ENCODE measurements around the gene JMJD7. TPM values are rescaled to one million over a fixed set of nuclear protein-coding genes. Genes with fewer than 3 reads are reported as not detected.
A peak's percentile ranks its signal among the peaks of the same experiment; 100 is the strongest.

Gene JMJD7
- total RNA-seq, 1 experiment from 2014 or later: 11.7 TPM

DNA sequence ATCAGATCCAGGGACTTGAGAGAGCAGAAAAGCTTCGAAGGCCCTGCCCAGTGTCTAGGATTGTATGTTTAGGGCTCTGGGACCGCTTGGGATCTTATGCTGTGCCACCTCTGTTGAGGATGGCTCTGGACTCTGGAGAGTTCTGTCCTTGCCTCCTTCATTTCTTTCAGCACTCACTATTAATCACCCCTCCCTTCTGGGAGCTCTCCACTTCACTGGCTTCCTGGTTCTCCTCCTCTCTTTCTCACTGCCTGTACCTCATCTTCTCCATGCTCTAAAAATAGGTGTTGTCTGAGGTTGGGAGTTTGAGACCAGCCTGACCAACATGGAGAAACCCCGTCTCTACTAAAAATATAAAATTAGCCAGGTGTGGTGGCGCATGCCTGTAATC lies 36.4 kb upstream of the JMJD7 start:
- no peak overlapping the region for H2AFZ ChIP-seq
- peaks cover 16% of the 10 kb centered on the region for H3K4me1 ChIP-seq (replicated peaks; ENCODE audit: insufficient read depth)
- ChIA-PET POLR2A (ENCODE audit: unreplicated experiment) (interaction anchor here (0.6 to 1.1 kb wide), 2 partner anchors 17 to 169 kb away, joined by 3 to 6 read pairs; partner anchors contain the start of gene MAPKBP1), CTCF (no interaction called here)
- H3K9me2 ChIP-seq (ENCODE audit: insufficient read depth): no peaks in the 10 kb centered on the region
- DNase-seq: no peak
- no peaks in the 10 kb centered on the region for H4K20me1 ChIP-seq (ENCODE audit: insufficient read depth)
- intact Hi-C loops (cut with micrococcal nuclease; ENCODE audit: unreplicated experiment): no loop called here
- no peaks in the 10 kb centered on the region for H3K9me3 ChIP-seq (ENCODE audit: insufficient read depth, low read depth)
- TF ChIP-seq, protein P1, sequence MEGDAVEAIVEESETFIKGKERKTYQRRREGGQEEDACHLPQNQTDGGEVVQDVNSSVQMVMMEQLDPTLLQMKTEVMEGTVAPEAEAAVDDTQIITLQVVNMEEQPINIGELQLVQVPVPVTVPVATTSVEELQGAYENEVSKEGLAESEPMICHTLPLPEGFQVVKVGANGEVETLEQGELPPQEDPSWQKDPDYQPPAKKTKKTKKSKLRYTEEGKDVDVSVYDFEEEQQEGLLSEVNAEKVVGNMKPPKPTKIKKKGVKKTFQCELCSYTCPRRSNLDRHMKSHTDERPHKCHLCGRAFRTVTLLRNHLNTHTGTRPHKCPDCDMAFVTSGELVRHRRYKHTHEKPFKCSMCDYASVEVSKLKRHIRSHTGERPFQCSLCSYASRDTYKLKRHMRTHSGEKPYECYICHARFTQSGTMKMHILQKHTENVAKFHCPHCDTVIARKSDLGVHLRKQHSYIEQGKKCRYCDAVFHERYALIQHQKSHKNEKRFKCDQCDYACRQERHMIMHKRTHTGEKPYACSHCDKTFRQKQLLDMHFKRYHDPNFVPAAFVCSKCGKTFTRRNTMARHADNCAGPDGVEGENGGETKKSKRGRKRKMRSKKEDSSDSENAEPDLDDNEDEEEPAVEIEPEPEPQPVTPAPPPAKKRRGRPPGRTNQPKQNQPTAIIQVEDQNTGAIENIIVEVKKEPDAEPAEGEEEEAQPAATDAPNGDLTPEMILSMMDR (conservative IDR thresholded peaks at IDR 0.05): no peak
- no peak for TF ChIP-seq EZH2 (IDR thresholded peaks at IDR 0.05; ENCODE audit: low read depth)
- H3K79me2 ChIP-seq (ENCODE audit: low read depth): no peaks in the 10 kb centered on the region
- H3K4me2 ChIP-seq: no peak overlapping the region
- 0 out of 2 replicates have a peak overlapping the region, but pooled peaks have one; percentile 43 for H3K27ac ChIP-seq
- H3K36me3 ChIP-seq (ENCODE audit: low read depth): no peaks in the 10 kb centered on the region
- H3F3A ChIP-seq (ENCODE audit: insufficient read depth, low read depth): no peaks in the 10 kb centered on the region
- H3K4me3 ChIP-seq: no peak overlapping the region
- no peaks in the 10 kb centered on the region for H3K27me3 ChIP-seq (ENCODE audit: insufficient read depth, low read depth)
- BruUV-seq (replicated peaks): no TSS peak

DNA sequence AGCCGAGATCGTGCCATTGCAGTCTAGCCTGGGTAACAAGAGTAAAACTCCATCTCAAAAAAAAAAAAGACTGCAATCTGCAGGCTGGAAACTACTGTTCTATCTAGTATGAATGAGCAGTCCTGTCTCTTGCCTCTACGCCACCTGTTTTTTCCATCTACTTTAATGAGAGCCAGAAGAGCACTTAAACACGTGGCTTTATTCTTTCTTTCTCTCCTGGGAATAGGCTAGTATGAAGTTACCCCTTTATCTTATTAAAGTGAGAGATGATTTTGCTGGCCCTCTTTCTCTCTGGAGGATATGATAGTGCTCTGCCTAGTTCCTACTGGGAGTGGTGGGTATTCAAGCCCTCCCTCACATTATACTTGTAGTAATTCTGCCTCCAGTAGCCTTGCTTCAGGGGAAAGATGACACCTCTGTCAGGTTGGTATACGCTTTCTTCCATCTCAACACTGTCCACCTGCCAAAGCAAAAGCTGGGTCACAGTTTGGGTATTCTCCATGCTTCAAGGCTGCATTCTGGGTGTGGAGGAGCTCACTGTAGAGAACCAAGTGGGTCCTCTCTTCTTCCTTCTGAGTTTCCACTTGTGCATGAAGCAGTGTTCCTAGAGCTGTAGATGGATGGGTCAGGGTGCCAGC lies 35.8 kb upstream of the JMJD7 start:
- no TSS peak for BruUV-seq (replicated peaks)
- H3K27me3 ChIP-seq (ENCODE audit: insufficient read depth, low read depth): no peaks in the 10 kb centered on the region
- H3K36me3 ChIP-seq (ENCODE audit: low read depth): no peaks in the 10 kb centered on the region
- no peak overlapping the region for H3K4me2 ChIP-seq
- no peaks in the 10 kb centered on the region for H4K20me1 ChIP-seq (ENCODE audit: insufficient read depth)
- CTCF ChIA-PET: no interaction called here
- intact Hi-C loops (cut with micrococcal nuclease; ENCODE audit: unreplicated experiment): no loop called here
- no peak overlapping the region for H3K27ac ChIP-seq
- no peaks in the 10 kb centered on the region for H3K79me2 ChIP-seq (ENCODE audit: low read depth)
- H3K9me2 ChIP-seq (ENCODE audit: insufficient read depth): no peaks in the 10 kb centered on the region
- no peaks in the 10 kb centered on the region for H3K9me3 ChIP-seq (ENCODE audit: insufficient read depth, low read depth)
- H3K4me1 ChIP-seq (replicated peaks; ENCODE audit: insufficient read depth): peaks cover 21% of the 10 kb centered on the region
- H2AFZ ChIP-seq: no peak overlapping the region
- POLR2A ChIA-PET (ENCODE audit: unreplicated experiment): interaction anchor here (0.6 to 1.1 kb wide), 3 partner anchors 18 to 316 kb away, joined by 3 to 6 read pairs (median 5); partner anchors contain the start of gene MAPKBP1
- H3F3A ChIP-seq (ENCODE audit: insufficient read depth, low read depth): no peaks in the 10 kb centered on the region
- no peak for TF ChIP-seq EZH2 (IDR thresholded peaks at IDR 0.05; ENCODE audit: low read depth)
- no peak for DNase-seq
- H3K4me3 ChIP-seq: no peak overlapping the region

DNA sequence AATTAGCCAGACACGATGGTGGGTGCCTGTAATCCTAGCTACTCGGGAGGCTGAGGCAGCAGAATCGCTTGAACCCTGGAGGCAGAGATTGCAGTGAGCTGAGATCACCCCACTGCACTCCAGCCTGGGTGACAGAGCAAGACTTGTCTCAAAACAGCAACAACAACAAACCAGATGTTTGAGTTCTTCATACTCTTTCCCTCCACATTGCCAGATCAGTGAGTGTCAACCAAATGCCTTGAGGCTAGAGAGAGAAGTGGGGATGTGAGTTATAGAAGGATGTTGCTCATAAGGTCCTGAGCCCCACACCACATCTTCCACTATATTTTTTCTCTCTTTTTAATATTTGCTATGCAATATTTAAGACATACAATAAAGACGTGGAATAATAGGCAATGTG lies 33.8 kb upstream of the JMJD7 start:
- Histone ChIP-seq H3K4me3 (no peak overlapping the region), H2AFZ (no peak overlapping the region), H3K79me2 (ENCODE audit: low read depth) (no peaks in the 10 kb centered on the region), H3K4me2 (no peak overlapping the region), H3F3A (ENCODE audit: insufficient read depth, low read depth) (no peaks in the 10 kb centered on the region), H3K4me1 (replicated peaks; ENCODE audit: insufficient read depth) (peaks cover 31% of the 10 kb centered on the region), H3K9me2 (ENCODE audit: insufficient read depth) (no peaks in the 10 kb centered on the region), H3K36me3 (ENCODE audit: low read depth) (no peaks in the 10 kb centered on the region), H3K9me3 (ENCODE audit: insufficient read depth, low read depth) (no peaks in the 10 kb centered on the region), H3K27me3 (ENCODE audit: insufficient read depth, low read depth) (no peaks in the 10 kb centered on the region), H4K20me1 (ENCODE audit: insufficient read depth) (no peaks in the 10 kb centered on the region), H3K27ac (no peak overlapping the region)
- DNase-seq: no peak
- TF ChIP-seq, protein P1 (conservative IDR thresholded peaks at IDR 0.05): no peak
- no peak for TF ChIP-seq EZH2 (IDR thresholded peaks at IDR 0.05; ENCODE audit: low read depth)
- ChIA-PET POLR2A (ENCODE audit: unreplicated experiment) (no interaction called here), CTCF (no interaction called here)
- intact Hi-C loops (cut with micrococcal nuclease; ENCODE audit: unreplicated experiment): no loop called here
- BruUV-seq (replicated peaks): no TSS peak
